Fibroblast of lung (primary cell): ENCODE results near the gene ZNF695. TPM values are rescaled to one million over a fixed set of nuclear protein-coding genes. Genes with fewer than 3 reads are reported as not detected.

Source experiments
- DNase-seq, 2 donors: peaks; one replicate each; pipeline versions ENCODE4 v3.0.0 to v3.0.0-alpha.2; 2010; ENCODE audit warnings: low read depth in 2 of 2
- H2AFZ ChIP-seq: 2 replicates; pipeline ENCODE4 v1.5.1; 2012; ENCODE audit warnings: low read length, control low read depth, inconsistent platforms
- H3K27ac ChIP-seq: 2 replicates; pipeline ENCODE4 v1.5.1; 2011; ENCODE audit warnings: low read length, control low read depth; ENCODE audit not compliant: insufficient read depth
- H3K27me3 ChIP-seq: 2 replicates; pipeline ENCODE4 v1.5.1; 2011; ENCODE audit warnings: mild to moderate bottlenecking, low read length; ENCODE audit not compliant: control insufficient read depth, insufficient read depth
- H3K36me3 ChIP-seq: 2 replicates; pipeline ENCODE4 v1.5.1; 2011; ENCODE audit warnings: low read length; ENCODE audit not compliant: control insufficient read depth, insufficient read depth
- H3K4me1 ChIP-seq: 2 replicates; pipeline ENCODE4 v1.5.1; 2011; ENCODE audit warnings: low read length; ENCODE audit not compliant: control insufficient read depth, insufficient read depth; ENCODE audit errors: extremely low read depth
- H3K4me2 ChIP-seq: 2 replicates; pipeline ENCODE4 v1.5.1; 2011; ENCODE audit warnings: low read length, control low read depth; ENCODE audit not compliant: insufficient read depth; ENCODE audit errors: extremely low read depth
- H3K4me3 ChIP-seq, 4 experiments: fragments of 200-600 bp in 1 of 4; sonication (generic) in 1 of 4; replicated peaks in 1 of 4; 2 replicates each; pipeline ENCODE4 v1.5.1; 2011 to 2016; ENCODE audit warnings: low read length in 4 of 4, low read depth in 3 of 4, mild to moderate bottlenecking in 3 of 4, control low read depth in 2 of 4, inconsistent platforms in 1 of 4, mixed read lengths in 1 of 4; ENCODE audit not compliant: insufficient read depth in 1 of 4; ENCODE audit errors: control extremely low read depth in 1 of 4
- H3K79me2 ChIP-seq: 2 replicates; pipeline ENCODE4 v1.5.1; 2012; ENCODE audit warnings: mild to moderate bottlenecking, low read length, inconsistent platforms; ENCODE audit not compliant: control insufficient read depth, insufficient read depth
- H3K9ac ChIP-seq: 2 replicates; pipeline ENCODE4 v1.5.1; 2011; ENCODE audit warnings: mild to moderate bottlenecking, low read length, control low read depth; ENCODE audit not compliant: insufficient read depth
- H3K9me3 ChIP-seq: 2 replicates; pipeline ENCODE4 v1.5.1; 2012; ENCODE audit warnings: low read depth, low read length; ENCODE audit not compliant: control insufficient read depth, insufficient read depth
- H4K20me1 ChIP-seq: 2 replicates; pipeline ENCODE4 v1.5.1; 2011; ENCODE audit warnings: low read length; ENCODE audit not compliant: control insufficient read depth, insufficient read depth; ENCODE audit errors: extremely low read depth
- EZH2 ChIP-seq: IDR thresholded peaks from 2 replicates; pipeline ENCODE4 v1.5.1; 2012; ENCODE audit warnings: low read length, control low read depth, mild to moderate bottlenecking; ENCODE audit errors: missing control alignments
- polyA minus RNA-seq: library from RNA; depleted of rRNA, polyadenylated mRNA; stranded (reverse); fragments of >200 nt; gene quantifications from 2 replicates; pipeline ENCODE4 v1.2.3, GENCODE V29; 2011; ENCODE audit warnings: low replicate concordance
- polyA plus RNA-seq, 2 donors: library from polyadenylated mRNA; depleted of rRNA in 1 of 2; stranded (reverse) in 1 of 2; unstranded in 1 of 2; fragments of >200 nt; gene quantifications; 2 replicates each; pipeline ENCODE4 v1.2.1, GENCODE V29; 2011 to 2012; ENCODE audit warnings: missing spikeins in 1 of 2
- total RNA-seq: library from RNA; depleted of rRNA; stranded (reverse); fragments of >200 nt; gene quantifications from 2 replicates; pipeline ENCODE4 v1.2.1, GENCODE V29; 2014
- TF ChIP-seq, protein P1 (sequence below), 2 donors: IDR thresholded peaks in 1 of 2; conservative IDR thresholded peaks in 1 of 2; 1 replicate in 1 of 2; 2 replicates in 1 of 2; pipeline ENCODE4 v1.5.1; 2011 to 2012; ENCODE audit warnings: low read length in 2 of 2, control low read depth in 1 of 2, inconsistent platforms in 1 of 2, low read depth in 1 of 2, mild to moderate bottlenecking in 1 of 2

ZNF695 gene
- total RNA-seq (1.0 and 2.6 TPM in 2 replicates), polyA plus RNA-seq (0.61 and 3.1 TPM in 2 replicates), polyA minus RNA-seq (not detected in 2 replicates)
- polyA plus RNA-seq (2012) = 0.61 and 2.6 TPM in 2 replicates

DNA sequence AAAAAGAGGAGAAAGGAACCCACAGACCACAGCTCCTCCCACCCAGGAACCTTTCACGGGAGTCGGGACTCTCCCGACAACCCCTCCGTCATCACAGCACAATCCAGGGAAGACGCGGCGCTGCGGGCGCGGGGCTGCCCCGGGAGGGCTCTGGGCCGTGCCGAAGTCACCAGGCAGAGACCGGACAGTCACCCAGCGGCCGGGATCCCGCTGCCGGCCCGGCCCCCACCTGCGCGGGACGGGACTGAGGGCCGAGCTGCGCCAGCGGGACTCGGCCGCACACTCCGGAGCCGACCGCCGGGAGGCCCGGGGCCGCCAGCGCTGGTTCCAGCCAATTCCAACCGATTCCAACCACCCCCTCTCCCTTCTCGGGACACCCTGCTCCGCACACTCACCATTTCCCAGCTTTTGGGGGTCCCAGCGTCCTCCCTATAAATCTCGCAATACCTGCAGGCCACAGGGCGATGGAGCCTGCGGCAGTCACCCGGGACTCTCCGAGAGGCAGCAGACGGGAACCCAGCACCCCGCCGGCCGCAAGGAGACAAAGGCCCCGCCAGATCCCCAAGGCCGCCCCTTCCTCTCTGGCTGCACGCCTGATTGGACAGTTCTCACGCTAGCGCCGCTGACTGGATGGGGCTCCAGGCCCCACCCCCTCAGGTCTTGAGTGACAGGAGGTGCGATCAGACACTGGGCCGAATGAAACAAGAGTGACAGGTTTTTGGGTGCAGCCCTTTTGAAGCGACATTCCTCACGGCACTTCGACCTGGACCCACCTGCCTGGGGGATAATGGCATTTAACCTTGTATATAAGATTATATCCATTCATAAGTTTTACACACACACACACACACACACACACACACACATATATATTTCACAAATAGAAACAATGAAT is at the start of gene ZNF695:
ZNF695 (minus strand) TSS at position 547 of the 895 bp plus-strand sequence; CDS start at position 398, 149 bp downstream.
- Histone ChIP-seq H3K4me3 (peak within 1 kb of the TSS; percentile 52 to 83 (median 67)), H3K4me2 (peak within 1 kb of the TSS; percentile 80), H3K79me2 (no peaks in the 10 kb centered on the region), H3K4me1 (no peaks in the 10 kb centered on the region), H3K9ac (peak within 1 kb of the TSS; percentile 48), H3K27ac (peak within 1 kb of the TSS; percentile 34), H2AFZ (peak within 1 kb of the TSS; percentile 87), H3K9me3 (no peaks in the 10 kb centered on the region), H3K36me3 (no peaks in the 10 kb centered on the region), H3K27me3 (no peaks in the 10 kb centered on the region), H4K20me1 (no peaks in the 10 kb centered on the region)
- DNase-seq = peak; percentile 94 to 95
- no peak for TF ChIP-seq EZH2
- TF ChIP-seq, protein P1, sequence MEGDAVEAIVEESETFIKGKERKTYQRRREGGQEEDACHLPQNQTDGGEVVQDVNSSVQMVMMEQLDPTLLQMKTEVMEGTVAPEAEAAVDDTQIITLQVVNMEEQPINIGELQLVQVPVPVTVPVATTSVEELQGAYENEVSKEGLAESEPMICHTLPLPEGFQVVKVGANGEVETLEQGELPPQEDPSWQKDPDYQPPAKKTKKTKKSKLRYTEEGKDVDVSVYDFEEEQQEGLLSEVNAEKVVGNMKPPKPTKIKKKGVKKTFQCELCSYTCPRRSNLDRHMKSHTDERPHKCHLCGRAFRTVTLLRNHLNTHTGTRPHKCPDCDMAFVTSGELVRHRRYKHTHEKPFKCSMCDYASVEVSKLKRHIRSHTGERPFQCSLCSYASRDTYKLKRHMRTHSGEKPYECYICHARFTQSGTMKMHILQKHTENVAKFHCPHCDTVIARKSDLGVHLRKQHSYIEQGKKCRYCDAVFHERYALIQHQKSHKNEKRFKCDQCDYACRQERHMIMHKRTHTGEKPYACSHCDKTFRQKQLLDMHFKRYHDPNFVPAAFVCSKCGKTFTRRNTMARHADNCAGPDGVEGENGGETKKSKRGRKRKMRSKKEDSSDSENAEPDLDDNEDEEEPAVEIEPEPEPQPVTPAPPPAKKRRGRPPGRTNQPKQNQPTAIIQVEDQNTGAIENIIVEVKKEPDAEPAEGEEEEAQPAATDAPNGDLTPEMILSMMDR (conservative IDR thresholded peaks at IDR 0.05 in 1 of 2, IDR thresholded peaks at IDR 0.05 in 1 of 2; ENCODE audit: low read depth in 1 of 2, low read length in 2 of 2) = no peak

DNA sequence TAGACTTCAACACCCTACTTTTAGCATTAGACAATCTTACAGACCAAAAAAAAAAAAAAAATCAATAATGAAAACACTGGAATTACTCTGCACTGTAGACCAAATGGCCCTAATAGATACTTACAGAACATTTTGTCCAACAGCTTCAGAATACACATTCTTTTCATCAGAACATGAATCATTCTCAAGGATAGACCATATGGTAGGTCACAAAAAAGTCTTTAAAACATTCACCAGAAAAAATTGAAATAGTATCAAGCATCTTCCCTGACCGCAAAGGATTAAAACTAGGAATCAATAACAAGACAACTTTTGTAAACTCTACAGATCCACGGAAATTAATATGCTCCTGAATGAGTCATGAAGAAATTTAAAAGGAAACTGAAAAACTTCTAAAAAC is 48.2 kb upstream of the ZNF695 start:
- Histone ChIP-seq H3K4me2 (no peak overlapping the region), H3K4me1 (no peaks in the 10 kb centered on the region), H3K9ac (no peak overlapping the region), H3K4me3 (no peak overlapping the region), H3K27me3 (no peaks in the 10 kb centered on the region), H3K27ac (no peak overlapping the region), H3K9me3 (no peaks in the 10 kb centered on the region), H4K20me1 (no peaks in the 10 kb centered on the region), H3K79me2 (no peaks in the 10 kb centered on the region), H2AFZ (no peak overlapping the region), H3K36me3 (no peaks in the 10 kb centered on the region)
- no peak for TF ChIP-seq EZH2
- TF ChIP-seq, protein P1 (conservative IDR thresholded peaks at IDR 0.05 in 1 of 2, IDR thresholded peaks at IDR 0.05 in 1 of 2; ENCODE audit: low read depth in 1 of 2, low read length in 2 of 2) = no peak
- DNase-seq = peak in 1 of 2 donors; percentile 3

DNA sequence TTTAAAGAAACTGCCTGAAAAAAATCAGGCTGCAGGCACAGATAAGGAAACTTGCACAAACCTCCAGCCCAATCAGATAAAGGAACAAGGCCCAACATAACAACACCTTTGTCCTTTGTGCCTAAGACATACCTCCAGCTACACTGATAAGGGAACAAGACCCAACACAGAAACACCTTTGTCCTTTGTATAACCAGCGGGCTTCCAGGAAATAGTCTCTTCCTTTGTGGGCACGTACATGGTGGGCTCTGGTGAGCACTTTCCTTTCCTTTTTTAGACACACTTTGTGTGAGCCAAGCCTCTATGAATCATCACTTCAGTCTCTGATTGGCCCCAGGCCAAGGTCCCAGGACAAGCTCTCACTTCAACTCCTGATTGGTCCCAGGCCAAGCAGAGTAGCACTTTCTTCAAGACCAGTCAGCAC is 47.1 kb upstream of the ZNF695 start:
- Histone ChIP-seq H3K4me2 (no peak overlapping the region), H2AFZ (no peak overlapping the region), H4K20me1 (no peaks in the 10 kb centered on the region), H3K27me3 (no peaks in the 10 kb centered on the region), H3K9ac (no peak overlapping the region), H3K79me2 (no peaks in the 10 kb centered on the region), H3K36me3 (no peaks in the 10 kb centered on the region), H3K27ac (no peak overlapping the region), H3K9me3 (no peaks in the 10 kb centered on the region), H3K4me3 (no peak overlapping the region), H3K4me1 (no peaks in the 10 kb centered on the region)
- no peak for TF ChIP-seq EZH2
- TF ChIP-seq, protein P1 (conservative IDR thresholded peaks at IDR 0.05 in 1 of 2, IDR thresholded peaks at IDR 0.05 in 1 of 2; ENCODE audit: low read depth in 1 of 2, low read length in 2 of 2) = no peak
- DNase-seq = peak; percentile 21 to 74
